GM18861 (cell line): ENCODE measurements around the gene PRRX1.

Source experiments
- ATAC-seq: cut with Tn5 transposase; IDR thresholded peaks from one replicate; pipeline ENCODE4 v1.9.1; 2021; ENCODE audit not compliant: unreplicated experiment

PRRX1 gene

DNA sequence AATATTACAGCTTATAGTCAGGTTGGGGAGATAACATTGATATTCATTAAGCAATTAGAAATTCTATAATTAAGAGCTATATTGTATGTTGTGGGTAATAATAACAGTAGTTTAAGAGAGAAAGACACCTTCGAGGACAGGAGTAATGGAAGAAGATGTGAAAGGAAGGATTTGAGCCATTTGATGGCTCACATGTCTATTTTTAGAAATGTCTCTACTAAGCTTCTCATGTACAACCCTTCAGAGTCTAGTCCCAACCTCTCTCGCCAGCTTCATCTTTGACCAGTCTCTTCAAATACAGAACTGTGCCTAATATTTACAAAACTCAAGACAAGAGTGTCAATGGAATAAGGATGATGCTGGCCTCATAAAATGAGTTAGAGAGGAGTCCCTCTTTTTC lies 95.1 kb downstream of the PRRX1 start:
- ATAC-seq: no peak

DNA sequence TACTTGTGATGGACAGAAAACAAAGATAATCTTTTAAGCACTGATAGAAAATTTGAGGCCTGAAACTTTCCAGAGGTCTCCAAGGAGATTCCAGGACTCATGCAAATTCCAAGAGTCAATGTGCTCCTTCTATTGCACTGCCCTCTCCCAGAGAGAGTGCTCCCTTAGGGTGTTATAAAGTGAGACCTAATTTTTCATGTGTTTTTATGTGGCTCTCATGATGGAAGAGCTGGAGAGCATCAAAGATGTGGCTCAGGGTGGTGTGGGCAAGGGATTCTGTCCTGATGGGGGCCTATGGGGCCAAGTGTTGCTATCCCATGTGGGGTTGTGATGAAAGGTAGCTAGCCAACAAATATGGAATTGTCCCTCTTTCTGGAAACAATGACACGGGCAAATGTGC lies 101.3 kb downstream of the PRRX1 start:
- ATAC-seq: no peak

DNA sequence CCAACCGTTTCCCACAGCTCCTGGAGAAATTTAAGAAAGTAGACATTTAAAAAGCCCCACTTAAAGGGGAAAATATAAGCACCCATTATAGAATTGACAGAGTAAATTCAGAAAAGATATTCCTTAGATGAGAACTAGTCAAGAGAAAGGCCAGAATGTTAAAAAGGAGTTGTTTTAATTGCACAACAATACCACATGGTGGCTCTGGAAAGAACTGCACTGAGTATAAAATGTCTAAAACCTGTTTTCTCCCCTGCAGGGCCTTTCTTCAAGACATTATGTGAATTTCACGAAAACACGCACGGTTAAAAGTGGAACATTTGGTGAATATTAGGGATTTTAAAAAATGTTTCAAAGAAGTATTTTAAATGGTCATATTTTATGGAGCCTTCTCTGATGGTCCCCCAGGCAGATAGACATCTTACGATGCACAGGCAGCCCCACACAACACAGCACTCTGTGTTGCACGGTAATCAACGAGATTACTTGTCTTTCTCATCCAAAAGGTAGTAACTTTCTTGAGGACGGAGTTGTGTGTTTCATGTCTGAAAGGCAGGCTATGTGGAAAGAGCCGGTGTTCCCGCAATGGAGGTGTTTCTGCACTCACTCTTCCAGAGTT lies 101.9 kb downstream of the PRRX1 start:
- ATAC-seq: no peak

DNA sequence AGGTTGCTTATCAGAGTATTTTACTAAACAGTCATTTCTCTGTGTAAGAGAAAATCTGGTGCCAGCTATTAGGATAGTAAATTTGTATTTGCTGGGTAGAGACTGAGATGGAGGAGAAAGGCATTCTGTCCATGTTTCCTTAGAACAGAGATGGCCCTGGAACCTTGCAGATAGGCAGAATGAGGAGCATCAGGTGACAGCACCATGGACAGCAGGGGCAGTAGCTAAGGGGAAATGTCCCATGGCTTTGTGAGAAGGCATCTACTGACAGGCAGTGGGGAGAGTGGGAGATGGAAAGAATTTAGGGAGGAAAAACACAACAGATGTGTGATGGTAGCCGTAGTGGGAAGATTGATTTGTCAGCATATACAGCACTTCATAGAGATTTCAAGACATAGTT lies 105.0 kb downstream of the PRRX1 start:
- no peak for ATAC-seq

DNA sequence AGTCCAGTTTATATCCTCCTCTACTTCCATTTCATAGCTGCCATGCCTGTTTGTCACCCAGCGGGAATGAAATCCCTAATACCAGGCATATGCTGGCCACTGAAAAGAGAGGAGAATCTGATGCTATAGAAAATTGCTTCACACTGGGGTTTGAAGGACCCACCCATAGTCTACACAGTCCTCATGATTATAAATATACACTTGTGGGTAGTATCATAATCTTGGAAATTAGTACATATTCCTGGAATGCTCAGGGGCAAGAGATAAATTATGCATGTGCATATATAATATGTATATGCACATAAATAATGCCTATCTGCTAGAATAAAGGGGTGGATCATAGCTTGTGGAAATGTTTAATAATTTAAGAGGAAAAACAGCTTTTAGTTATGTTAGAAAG lies 105.8 kb downstream of the PRRX1 start:
- ATAC-seq: no peak

DNA sequence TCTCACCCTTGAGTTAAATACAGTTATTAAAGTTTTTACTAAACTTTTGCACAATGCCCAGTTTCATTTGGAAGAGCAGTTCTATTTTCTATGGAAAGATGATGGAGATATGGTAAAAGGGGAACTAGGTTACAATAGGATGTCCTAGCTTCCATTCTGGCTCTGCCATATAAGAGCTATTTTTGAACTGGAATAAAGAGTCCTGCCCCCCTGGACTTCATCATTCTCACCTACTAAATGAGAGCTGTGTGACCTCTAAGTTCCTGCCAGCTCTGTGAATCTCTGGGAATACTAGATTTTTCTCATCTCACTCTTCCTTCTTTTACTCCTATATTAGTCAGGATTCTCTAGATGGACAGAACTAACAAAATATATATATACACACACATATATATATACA lies 106.3 kb downstream of the PRRX1 start:
- no peak for ATAC-seq

DNA sequence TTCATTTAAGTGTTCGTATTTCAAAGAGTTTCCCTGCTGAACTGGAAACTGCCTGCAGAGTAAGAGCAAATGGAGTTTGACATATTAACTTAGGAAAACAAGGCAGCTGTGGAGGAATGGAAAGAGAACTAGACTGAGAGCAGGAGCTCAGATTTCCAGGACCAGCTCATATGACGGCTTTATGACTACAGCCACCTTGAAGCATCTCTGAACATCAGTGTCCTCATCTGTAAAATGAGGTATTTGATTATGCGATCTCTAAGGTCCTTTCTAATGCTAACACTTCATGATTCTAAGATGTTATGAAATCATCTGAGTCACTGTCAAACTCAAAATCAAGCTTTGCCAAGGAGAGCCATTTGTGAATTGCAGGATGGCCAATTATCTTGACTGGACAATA lies 112.3 kb downstream of the PRRX1 start:
- ATAC-seq: no peak

DNA sequence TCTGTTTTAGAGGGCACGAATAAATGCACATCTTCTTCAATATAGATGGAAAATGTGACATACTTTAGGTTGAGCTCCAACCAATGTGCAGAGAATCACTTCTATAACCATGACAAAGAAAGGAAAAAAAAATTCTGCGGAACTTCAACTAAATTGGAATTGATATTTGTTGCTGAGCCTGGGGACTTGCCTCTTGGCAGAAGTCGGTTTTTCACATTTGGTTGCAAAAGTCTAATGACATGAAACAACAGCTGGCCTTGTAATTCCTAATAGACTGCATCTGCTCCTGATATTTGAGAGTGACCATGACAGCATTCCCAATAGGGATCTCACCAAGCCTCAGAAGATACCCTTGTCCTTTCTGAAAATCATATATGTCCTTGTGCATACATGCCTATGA lies 112.8 kb downstream of the PRRX1 start:
- ATAC-seq: no peak
